NCI-H2196 treated with DMSO at 0.1 percent for 48 hours (cell line): ENCODE measurements around the gene AP3S2.
"Not testable (repeated sequence)": the region's sequence is repeated elsewhere in the genome, so short reads cannot be mapped to it uniquely, and the experiment has no call there.

ENCODE experiments used
- DNase-seq: peaks from one replicate; lab custom pipeline; 2025; ENCODE audit not compliant: unreplicated experiment; lab: John Stamatoyannopoulos, UW

The AP3S2 gene

DNA sequence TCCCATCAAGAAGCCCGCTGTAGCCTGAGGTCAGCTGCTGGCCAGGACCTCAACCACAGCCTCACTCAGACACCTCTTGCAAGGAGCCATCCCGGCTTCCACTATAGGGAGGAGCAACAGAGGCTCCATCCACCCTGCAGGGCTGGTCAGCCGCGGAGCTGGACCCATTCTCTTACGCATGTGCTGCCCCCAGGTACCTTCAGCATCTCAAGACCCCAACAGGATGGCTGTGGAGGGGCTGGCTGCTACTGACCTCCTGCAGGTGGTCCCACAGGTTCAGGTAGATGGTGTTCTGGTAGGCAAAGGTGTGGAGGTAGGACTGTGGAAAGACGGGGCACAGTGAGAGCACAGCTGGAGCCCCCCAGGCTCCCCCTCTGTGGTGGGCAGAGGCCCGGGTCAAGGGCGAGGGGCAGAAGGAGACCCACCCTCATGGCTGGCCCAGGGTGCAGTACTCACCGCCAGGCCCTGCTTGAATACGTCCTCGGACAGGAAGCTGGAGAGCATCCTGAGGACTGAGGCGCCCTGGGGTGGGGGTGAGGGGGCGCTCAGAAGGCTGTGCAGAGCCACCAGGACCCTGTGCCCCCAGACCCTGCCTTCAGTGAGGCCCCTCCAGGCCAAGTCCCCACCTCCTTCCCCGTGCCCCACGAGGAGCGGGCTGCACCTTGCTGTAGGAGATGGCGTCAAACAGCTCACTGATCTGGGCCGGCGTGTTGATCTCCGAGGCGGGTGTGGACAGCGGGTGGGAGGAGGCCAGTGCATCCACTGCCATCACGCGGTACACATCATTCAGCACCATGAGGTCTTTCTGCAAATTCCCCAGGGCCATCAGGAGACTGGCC, 90.6 kb downstream of the AP3S2 start:
- no peak for DNase-seq

DNA sequence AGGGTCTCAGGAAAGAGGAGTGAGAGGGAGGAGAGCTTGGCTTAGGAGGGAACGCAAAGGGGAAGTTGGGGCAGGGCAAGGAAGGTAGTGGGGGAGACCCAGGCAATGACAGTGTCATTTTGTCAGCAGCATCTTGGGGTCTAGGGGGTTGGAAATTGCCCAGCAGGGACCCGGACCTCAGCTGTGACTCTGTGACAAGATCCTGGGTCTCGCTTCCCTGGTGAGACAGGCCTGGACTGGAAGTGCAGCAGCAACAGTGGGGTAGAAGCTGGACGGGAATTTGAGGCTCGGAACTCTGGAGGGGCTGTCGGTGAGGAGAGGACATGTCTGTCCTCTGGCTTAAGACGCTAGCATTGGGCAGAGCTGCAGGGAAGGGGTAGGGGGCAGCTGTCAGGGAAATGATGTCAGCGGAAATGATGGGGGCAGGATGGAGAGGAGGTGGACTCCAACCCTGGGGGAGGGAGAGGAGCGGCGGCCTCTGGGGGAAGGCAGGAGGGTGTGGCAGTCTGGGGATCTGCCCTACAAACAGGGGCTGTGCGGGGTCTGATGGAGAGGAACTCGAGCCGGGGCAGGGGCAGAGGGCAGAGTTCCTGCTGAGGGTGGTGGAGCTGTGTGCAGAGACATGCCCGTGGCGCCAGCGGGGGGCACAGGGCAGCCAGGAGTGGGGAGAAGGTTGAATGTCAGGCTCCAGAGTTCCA, 91.4 kb downstream of the AP3S2 start:
- no peak for DNase-seq

DNA sequence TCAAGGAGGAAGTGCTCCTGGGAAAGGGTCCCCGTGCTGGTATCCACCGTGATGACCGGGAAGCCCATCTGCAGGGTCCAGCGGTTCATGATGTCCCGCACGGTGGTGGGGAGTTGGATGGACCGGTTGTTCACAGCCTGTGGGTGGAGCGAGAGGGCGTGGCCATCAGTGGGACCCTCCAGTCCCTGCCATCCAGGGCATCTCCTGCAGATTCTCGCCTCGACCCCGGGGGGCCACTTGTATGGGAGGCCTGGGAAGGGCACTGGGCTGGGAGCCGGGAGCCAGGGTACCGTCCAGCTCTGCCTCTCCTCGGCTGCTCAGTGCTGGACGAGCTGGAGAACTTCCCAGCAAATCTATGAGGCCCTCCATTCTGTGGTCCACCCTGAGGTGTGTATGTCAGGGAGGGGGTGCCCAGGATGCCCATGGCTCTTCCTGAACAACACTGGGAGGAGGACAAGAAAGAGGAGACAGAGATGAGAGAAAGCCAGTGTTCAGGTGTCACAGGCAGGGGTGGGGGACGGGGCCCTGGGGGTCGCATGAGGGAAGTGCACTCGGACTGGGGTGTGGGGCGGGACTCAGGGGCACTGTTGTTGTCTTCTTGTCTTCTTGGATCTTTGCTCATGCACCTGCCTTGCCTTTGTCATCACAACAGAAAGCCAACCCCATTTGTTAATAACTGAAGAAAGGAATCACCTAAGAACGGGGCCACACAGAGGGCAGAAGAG, 92.2 kb downstream of the AP3S2 start:
- DNase-seq = no peak

DNA sequence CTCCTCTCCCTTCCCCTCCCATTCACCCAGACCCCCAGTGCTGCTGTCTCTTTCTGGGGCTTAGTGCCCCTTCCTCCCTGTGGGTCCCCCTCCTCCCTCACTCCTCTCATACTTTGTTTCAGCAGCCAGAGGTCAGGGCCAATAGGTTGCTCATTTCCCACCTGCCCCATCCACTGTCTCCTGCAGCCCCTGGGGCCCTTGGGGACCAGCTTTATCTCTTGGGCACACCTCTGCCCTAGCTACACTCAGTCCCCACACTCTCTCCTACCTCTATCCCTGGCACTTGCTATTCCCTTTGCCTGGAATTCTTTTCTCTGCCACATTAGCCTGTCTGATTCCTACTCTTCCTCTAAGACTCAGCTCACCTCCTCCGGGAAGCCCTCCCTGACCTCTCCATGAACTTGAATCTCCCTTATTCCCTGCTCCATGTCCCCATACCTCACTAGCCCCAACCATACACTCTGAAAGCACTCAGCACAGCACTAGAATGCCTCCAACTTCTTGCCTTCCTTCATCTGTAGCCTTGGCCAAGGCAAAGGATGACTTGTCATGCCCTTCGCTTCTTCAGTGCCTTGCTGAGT, 93.8 kb downstream of the AP3S2 start:
- no peak for DNase-seq

DNA sequence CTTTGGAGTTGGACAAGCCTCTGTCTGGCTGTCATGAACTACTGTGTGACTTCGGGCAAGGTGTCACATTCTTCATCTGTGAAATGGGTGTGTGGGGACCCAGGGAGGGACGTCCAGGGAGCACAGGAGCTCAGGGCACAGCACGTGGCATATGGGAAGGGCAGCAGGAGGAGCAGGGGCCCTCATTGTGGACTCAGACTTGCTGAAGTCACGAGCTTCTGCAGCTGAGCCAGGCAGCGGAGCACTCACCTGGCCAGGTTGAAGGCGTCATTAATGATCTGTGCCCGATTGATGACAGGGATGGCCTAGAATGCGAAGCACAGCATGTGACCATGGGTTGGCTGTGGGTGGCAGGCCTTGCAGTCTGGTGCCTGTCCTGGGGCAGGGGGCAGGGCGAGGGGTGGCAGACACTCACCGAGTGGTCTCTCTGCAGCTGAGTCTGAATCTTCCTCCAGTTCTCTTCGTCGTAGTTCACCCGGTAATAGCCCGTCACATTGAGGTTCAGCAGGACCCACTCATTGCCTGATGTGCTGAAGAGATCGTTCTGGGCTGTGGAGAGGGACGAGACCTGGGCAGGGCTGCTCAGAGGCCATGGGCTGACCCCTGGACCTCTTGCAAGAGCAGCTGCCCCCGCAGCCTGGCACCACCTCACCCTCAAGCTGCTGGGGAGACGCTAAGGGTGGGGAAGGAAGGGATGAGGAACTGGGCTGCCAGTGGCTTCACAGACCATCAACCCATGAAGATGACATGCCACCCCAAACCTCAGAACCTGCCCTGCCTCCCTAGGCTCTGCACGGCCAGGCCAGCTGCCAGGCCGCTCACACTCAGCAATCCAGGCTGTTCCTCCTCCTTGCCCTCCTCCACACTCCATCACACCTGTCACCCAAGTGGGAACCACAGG, 94.5 kb downstream of the AP3S2 start:
- DNase-seq = no peak

DNA sequence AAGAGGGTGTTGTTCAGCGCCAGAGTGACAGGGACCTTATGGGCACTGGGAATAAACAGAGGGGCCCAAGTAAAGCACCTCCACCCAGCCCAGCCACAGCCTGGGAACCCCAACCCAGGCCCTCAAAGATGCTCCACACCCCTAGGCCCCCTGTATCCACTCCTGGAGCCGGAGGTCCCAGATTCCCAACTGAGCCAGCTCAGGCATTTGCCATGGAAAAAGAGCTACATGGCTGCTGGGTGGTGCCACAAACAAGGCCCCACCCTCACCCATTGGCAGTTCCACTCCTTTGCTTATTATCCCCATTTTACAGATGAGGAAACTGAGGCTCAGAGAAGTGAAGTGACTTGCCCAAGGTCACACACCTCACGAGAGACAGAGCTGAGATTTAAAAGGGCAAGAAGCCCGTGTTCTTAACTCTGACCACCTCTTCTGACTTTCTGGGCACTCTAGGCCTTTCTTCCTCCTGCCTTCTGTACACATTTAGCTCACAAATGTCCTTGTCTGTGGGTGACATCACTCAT, 96.1 kb downstream of the AP3S2 start:
- no peak for DNase-seq

DNA sequence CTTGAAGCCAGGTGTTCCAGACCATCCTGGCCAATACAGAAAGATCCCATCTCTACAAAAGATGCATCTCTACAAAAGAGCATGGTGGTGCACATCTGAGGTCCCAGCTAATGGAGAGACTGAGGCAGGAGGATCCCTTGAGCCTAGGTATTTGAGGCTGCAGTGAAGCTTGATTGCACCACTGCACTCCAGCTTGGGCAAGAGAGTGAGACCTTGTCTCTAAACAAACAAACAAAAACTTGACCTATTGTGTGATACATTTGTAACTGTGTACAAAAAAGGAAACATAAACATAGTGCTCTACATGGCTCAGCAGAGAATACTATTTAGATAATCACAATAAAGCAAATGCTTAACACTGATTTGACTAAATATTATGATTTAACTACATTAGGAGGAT, 97.8 kb downstream of the AP3S2 start:
- no peak for DNase-seq

DNA sequence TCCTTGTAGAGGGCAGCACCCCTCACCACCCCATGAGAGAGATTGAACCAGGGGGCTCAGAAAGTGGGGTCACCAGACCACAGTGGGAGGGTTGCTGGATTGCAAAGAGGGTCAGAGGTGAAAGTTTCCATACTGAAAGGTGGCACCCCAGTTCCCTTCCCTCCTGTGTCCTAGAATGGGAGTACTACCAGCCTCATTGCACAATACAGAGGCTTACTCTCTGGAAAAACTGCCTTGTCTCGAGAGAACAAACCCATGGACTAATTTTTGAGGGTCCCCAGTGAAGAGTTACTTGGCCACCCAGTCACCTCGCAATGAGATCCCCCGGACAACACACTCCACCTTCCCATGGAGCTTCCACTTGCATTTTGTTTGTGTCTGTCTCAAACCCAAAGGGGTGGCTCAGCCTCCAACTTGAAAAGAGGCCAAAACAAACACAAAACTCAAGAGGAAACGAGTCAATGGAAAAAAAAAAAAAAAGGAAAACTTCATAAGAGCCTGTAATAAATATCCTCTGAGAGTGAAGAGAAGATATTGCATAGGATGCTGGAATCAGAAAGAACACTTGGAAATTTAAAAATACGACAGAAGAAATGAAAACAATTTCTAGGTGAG, 99.1 kb downstream of the AP3S2 start:
- no peak for DNase-seq

DNA sequence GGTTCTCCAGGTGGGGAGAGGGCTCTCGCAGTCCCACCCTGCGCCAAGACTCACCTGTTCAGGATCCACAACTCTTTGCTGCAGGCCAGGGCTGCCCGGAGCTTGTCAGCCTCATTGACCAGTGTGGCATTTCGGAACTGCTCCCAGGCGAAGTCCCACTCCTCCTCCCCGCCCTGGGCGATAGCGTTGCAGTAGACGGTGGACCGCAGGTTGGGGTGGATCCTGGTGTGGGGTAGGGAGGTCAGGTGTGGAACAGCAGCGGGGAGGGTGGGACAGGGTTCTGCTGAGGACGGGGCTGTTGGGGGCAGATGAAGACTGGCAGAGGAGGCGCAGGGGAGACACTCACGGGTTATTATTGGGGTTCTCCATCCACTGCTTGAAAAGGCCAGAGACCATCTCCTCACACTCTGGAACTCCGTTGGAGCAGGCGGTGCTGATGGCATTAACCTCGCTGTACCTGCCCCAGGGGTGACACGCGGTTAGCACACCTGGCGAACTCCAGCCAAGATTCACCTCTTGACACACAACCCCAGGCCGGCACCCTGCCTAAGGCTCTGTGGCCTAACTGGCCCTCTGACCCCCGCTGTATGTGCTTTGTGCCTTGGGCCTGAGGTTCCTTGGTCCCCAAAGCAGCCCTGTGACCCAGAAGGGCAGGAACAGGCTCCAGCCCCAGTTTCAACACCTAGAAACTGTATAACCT, 101.5 kb downstream of the AP3S2 start:
- DNase-seq = no peak

DNA sequence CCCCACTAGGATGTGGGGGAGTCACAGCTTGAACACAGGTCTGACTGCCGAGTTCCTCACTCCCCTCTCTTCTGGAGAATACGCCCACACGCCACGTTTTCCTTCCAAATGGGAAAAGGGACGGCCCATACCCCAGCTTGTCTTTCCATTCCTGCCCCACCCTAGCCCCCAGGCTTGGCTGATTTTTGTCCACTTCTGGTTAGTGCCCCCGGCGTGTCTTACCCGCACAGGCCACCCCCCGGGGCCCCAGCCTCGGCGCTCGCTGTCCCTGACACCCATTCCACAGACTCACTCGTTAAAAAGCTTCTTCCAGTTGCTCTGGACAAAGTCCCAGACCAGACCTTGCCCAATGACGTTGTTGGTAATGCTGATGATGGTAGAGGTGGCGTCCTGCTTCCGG, 103.1 kb downstream of the AP3S2 start:
- DNase-seq = no peak

DNA sequence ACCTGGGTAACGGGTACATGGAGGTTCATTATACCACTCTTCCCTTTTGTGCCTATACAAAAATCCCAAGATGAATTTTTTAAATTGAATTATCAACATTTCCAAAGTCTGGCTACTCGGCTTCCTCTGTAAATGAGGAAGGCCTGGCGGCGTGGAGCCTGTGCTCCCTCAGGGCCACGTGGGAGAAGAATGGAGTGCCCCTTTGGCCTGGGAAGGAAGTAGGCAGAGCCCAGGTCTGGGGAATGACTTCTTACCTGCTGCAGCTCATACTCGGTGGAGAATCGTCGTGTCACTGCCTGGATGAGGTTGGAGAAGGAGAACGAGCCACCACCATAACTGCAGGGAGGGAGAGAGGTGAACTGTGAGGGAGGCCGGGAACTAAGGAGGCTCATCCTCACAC, 103.6 kb downstream of the AP3S2 start:
- no peak for DNase-seq

DNA sequence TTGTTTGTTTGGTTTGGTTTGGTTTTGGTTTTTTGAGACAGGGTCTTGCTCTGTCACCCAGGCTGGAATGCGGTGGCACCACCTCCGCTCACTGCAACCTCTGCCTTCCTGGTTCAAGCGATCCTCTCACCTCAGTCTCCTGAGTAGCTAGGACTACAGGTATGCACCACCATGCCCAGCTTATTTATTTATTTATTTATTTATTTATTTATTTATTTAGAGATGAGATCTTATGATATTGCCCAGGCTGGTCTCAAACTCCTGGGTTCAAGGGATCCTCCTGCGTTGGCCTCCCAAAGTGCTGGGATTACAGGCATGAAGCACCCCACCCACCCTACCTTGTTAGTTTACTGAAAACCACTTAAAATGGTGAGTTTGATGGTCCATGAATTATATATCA, 105.2 kb downstream of the AP3S2 start:
- DNase-seq = not testable (repeated sequence)

DNA sequence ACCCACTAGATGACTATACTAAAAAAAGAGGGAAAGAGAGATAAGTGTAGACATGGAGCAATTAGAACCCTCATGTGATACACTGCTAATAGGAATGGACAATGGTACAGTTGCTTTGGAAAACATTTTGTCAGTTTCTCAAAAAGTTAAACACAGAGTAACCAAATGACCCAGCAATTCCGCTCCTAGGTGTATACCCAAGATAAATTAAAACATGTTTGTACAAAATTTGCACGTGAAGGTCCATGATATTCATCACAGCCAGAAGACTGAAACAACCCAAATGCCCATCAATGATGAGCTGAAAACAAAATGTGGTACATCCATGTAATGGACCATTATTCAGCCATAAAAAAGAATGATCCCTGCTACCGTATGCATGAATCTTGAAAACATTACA, 105.8 kb downstream of the AP3S2 start:
- DNase-seq = no peak

DNA sequence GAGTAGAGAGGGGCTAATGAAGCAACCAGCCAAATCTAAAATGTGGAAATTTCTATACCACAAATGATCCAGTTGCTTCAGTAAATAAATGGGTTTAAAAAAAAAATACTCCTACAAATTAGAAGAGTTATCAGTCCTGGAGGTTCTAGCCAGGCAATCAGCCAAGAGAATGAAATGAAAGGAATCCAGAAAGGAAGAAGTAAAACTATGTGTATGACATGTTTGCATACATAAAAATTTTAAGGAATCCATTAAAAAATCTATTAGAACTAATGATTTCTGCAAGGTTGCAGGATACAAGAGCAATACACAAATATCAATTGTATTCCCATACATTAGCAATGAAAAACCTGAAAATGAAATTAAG, 108.0 kb downstream of the AP3S2 start:
- DNase-seq = no peak

DNA sequence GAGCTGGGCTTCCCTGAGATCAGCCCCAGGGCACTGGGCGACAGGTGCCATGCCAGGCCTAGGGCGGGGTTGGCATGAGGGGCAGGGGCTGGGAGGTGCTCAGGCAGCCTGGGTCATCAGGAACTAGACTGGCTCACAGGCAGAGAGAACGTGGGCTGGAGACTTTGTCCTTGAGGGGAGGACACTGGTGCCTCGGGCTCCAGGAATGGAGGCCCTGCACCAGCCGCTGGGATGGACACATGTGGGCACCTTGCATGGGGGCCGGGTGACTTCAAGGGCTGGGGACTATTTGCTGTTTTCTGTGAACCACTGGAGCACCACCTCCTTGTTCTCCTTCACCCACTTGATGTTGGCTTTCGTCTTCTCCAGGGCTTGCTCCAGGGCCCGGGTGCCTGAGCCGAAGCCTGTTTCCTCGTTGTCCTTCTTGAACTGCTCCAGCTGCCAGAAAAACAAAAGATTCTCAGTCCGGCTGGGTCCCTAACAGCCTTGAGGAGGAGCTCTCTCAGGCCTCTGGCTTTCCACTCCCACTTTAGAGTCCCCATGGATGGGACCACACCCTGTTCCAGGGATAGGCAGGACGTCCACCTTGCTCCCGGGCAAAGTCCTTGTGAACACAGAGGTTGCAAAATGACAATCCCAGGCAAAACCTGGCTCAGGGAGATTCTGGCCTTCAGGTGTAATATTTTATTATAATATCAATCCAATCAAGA, 108.6 kb downstream of the AP3S2 start:
- no peak for DNase-seq

DNA sequence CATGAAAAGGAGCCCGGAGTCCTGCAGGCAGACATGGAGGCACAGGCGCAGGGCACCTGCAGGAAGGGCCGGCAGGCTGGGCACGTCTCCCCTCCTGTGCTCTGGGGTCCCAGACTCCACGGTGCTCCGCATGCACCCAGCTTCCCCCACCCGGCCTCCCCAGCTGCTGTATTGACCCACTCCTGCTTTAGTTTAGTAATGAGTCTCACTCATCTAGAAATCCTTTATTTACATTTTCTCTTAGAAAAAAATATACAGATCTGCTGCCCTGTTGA, 109.2 kb downstream of the AP3S2 start:
- no peak for DNase-seq

DNA sequence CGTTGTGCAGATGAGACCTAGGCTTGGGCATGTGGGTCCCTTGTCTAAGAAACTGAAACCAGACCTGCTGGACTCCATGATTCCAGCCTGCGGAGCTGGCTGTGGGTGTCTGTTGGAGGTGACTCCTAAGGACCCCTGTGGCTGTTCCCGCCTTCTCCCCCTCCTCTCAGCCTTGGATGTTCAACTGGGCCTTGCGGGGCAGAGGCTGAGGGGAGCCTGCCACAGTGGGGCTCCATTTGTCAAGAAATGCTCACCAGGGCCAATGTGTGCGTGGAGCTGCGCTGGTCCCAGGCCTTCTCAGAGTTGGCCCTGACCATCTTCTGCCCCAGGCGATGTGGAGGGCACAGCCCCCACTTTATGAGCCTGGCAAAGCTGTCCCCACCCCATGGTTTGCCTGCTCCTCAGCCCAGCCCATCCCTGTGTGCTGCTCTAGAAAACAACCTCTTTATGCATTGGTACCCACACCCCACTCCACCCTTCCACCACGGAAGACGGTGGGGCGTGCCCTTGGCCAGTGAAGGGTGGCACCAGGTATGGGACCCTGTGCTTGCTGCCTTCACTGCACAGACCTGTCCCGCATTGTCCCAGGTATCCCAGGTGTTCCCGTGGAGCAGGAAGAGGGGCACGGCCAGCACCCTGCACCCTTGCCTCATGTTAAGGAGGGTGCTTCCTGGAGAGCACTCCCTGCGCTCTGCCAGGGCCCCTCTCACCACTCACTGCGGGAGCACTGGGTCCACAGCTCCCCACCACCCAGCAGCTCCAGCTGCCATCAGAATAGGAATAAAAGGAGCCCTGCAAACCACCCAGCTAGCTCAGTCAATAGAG, 109.7 kb downstream of the AP3S2 start:
- no peak for DNase-seq
